ENCODE results near the gene SLC44A5.
"Not testable (repeated sequence)": the region's sequence is repeated elsewhere in the genome, so short reads cannot be mapped to it uniquely, and the experiment has no call there.

SLC44A5 gene

DNA sequence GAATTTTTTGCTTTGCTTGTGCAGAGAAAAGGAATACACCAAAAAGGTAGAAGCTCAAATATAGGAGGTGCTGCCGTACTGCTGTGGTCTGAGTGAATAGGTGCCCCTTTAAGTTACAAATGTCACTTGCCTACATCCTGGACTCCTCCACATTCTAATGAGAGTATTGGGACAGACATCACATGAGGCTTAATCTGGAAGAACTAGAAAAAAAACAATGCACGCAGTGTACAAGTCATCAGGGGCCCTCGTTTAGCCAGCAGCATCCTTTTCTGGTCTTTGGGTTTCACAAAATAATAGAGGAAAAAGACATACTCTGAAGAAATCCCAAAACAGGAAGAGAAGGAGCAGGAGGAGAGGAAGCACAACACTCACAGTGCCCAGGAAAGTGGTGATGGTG lies 89.3 kb downstream of the SLC44A5 start:
- DNase-seq (ENCODE audit: low read depth, low spot score): no peak

DNA sequence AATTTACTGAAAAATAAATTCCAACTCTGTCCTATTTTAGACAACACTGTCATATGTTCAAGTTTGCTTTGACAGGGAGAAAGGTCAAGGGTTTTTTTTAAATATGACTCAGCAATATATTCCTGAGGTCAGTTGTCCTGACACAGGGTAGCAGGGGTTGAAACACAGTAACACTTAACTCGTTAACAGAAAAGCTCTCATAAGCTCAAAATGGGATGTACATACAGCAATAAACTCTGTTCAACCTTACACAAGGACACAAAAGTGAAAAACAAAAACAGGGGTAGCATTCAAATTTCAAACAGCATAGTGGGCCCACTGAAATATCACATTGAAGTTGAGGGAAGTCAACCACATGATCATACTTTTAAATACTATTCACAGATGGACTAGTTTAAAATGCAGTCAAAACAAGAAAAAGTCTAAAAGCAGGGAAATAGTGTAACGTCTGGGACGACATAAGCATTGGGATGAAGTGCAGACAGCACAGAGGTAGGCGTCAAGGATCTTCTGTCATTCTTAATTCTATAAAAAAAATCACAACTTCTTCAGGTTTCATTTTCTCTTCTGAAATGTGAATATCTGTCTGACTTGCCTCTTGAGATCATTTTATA lies 89.9 kb downstream of the SLC44A5 start:
- DNase-seq (ENCODE audit: low read depth, low spot score): no peak

DNA sequence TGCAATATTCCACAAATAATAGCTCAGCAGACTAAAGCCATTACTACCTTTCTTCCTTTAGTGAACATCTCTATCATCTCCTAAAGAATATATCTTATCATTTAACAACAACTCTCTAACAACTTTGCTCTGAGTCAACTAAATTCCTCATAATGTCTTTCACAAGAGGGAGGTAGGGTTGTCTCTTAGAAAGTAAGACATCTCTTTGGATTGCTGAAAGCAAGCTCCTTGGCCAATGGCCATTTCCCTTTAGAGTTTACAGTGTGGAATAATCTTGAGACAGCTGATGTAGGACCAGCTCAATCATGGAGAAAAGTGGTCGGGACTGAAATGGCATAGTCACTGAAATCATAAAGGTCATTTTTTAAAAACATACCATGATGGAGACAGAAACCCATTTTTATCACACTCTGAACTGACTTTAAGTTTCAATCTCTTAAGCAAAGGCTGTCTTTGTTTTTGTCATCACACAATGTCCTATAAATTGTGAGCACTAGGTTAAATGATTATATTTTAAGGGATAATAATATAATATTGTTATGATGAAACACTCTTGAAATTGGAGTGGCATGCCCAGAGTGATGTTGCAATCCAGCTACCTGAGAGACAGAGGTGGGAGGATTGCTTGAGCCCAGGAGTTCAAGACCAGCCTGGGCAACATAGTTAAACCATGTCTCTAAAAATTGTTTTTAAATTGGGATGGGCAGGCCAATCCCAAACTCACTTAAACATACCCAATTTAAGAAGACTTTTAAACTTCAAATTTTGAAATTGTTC lies 91.1 kb downstream of the SLC44A5 start:
- no peak for DNase-seq (ENCODE audit: low read depth, low spot score)

DNA sequence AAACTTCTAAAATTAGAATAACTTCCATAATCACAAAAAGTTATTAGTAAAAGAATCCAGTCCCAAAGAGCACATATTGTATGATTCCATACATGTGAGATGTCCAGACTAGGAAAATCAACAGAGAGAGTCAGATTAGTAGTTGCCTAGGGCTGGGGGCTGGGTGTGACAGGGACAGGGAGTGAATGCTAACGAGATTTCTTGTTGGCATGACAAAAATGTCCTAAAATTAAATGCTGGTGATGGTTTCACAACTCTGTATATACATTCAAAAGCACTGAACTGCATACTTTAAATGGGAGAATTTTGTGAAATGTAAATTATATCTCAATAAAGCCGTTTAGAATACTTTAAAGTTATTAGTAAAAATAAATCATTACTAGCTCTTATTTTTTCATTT lies 92.2 kb downstream of the SLC44A5 start:
- DNase-seq (ENCODE audit: low read depth, low spot score): no peak

DNA sequence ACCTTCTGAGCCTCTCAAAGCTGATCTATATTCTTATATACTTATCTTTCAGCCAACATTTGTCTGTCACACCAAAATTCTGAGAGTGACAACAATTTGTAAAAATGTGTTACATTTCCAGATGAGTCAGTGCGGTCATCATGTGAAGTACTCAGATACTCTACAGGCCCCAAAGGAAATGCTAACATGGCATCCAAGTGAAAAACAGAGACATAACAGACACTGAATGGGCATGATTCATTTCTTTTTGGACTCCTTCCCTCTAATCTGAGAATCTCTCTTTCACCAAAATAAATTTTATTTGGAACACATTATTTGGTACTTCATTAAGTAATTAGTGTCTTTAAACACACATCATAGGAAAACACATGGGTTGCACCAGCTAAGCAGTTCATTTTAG lies 96.6 kb downstream of the SLC44A5 start:
- DNase-seq (ENCODE audit: low read depth, low spot score): no peak

DNA sequence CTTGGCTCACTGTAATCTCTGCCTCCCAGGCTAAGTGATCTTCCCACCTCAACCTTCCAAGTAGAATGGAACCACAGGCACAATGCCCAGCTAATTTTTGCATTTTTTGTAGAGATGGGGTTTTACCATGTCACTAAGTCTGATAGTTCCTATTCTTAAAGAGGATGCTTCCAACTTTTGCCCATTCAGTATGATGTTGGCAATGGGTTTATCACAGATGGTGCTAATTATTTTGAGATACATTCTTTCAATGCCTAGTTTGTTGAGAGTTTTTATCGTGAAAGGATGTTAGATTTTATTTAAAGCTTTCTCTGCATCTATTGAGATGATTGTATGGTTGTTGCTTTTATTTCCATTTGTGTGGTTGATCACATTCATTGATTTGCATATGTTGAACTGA lies 103.9 kb downstream of the SLC44A5 start:
- no peak for DNase-seq (ENCODE audit: low read depth, low spot score)

DNA sequence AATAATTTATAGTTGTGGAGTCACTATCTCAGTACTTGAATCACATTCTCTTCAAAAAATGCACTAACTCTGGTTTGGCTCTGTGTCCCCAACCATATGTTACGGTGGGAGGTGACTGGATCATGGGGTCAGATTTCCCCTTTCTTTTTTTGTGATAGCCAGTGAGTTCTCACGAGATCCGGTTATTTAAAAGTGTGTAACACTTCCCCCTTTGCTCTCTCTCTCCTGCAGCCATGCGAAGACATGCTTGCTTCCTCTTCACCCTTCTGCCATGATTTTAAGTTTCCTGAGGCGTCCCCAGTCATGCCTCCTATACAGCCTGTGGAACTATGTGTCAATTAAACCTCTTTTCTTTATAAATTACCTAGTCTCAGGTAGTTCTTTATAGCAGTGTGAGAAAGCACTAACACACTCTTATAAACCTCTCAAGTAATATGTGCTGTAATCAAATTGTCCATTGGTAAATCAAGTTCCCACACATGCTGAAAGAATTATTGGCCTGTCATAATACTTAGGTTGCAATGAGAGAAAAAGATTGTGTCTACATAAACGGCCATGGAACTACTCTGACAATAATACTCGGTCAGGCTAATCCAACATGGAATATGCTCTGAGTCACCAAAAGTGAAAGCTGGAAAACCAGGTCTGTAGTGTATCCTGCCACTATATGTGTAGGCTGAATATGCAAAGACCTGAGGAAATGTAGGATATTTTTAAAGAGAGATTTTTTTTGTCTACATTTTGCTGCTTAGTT lies 107.5 kb downstream of the SLC44A5 start:
- DNase-seq (ENCODE audit: low read depth, low spot score): no peak

DNA sequence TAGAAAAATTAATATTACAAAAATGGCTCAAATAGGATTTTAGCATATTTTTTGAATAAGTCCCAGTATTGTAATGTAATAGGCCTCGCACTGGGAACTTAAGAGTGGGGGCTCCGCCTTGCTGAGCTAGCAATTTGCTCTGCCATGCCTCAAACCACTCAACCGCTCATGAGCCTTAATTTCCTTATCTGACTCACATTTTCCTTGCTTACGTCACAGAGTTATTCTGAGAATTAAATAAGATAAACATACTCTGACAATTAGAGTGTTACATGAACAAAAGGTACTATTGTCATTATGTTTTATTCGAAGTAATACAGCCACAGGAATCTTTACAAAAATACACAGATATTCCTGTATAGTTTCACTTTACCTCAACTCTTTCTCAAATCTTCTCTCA lies 108.1 kb downstream of the SLC44A5 start:
- DNase-seq (ENCODE audit: low read depth, low spot score): no peak

DNA sequence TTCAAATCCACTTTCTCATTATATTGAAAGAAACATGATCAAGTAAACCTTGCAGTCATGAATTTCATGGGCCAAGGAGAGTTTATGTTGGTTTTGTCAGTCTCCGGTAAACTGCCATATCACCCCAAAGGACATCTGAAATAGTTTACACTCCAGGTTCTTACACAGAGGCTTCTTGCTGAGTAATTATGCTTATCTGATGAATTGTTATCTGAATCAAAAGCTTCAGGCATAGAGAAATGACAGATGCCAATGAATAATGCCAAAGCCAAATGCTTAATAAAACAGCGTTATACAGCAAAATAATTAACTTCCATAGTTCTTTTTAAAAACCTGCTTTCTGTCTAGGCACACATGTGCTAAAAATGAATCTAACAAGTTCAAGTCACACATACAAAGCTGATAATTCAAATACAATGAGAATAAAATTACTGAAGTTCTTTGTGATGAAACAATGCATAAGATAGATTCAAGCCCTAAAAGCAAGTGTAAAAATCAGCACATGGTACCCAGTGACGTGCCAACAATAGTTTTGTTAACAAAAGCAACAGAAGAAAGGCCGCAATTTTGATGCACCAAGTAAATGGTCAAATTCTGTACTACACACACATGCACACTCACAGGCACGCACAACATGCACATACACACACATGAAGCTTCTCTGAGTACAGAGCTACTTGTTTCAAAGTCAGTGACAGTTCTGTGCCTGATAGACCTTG lies 109.2 kb downstream of the SLC44A5 start:
- no peak for DNase-seq (ENCODE audit: low read depth, low spot score)

DNA sequence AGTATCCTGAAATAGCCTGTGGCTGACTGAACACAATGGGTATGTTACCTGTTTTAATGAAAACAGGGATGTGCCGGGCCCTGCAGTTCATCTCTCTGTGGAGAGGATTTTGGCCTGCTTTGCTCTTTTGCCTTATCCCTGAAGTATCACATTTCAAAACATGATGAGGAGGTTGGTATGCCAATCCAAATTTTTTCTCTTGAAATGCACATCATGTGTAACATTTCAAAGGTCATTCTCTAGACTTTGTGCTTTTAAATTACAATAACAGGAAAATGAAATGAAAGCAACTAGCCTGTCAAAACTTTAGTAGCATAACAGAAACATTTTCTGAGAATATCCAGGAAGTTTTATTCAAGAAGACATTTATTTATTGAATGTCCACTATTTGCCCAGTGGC lies 118.9 kb downstream of the SLC44A5 start:
- DNase-seq (ENCODE audit: low read depth, low spot score): no peak

DNA sequence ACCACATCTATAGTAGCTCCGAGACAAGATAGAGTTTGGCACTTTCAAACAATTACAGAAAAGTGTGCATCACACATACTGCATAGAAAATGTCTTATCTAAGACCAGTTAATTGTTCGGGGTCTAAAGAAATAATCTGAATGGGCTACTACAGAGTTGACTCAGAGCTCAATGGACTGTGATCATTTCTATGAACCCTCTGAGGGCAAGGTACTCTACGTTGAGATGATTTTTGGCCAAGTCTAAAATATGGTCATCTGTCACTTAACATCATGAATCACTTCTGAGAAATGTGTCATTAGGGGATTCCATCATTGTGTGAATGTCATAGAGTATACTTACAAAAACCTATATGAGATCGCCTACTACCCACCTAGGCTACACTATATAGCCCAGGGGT lies 123.5 kb downstream of the SLC44A5 start:
- no peak for DNase-seq (ENCODE audit: low read depth, low spot score)

DNA sequence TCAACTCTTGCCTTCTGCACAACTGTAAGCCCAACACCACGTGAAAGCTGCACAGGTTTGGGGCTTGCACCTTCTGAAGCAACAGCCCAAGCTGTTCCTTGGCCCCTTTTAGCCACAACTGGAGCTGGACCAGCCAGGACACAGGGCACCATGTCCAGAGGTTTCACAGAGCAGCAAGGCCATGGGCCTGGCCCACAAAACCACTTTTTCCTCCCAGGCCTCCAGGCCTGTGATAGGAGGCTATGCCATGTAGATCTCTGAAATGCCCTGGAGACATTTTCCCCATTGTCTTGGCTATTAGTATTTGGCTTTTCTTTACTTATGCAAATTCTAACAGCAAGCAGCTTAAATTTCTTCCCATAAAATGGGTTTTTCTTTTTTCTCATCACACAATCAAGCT lies 126.1 kb downstream of the SLC44A5 start:
- DNase-seq (ENCODE audit: low read depth, low spot score): no peak

DNA sequence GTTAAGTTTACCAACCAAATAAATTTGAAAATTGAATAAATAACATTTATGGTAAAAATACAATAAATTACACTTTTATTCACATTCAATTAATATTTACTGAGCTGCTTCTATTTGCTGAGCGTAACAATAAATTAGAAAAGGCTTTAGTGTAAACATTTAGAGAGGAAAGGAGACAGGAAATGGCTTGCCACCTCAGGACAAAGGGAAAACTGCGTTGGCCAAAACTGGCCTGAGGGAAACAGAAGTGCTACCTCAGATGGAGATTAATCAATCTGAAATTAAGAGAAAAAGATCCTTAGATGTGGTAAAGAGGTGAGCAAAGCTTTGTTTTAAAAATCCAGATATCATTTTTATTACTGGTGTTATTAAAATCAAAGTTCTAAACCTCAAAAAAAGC lies 128.0 kb downstream of the SLC44A5 start:
- DNase-seq (ENCODE audit: low read depth, low spot score): no peak

DNA sequence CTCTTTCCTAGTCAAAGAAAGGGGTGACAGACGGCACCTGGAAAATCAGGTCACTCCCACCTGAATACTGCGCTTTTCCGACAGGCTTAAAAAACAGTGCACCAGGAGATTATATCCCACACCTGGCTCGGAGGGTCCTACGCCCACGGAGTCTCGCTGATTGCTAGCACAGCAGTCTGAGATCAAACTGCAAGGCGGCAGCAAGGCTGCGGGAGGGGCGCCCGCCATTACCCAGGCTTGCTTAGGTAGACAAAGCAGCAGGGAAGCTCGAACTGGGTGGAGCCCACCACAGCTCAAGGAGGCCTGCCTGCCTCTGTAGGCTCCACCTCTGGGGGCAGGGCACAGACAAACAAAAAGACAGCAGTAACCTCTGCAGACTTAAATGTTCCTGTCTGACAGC lies 134.4 kb downstream of the SLC44A5 start:
- not testable (repeated sequence) for DNase-seq (ENCODE audit: low read depth, low spot score)

DNA sequence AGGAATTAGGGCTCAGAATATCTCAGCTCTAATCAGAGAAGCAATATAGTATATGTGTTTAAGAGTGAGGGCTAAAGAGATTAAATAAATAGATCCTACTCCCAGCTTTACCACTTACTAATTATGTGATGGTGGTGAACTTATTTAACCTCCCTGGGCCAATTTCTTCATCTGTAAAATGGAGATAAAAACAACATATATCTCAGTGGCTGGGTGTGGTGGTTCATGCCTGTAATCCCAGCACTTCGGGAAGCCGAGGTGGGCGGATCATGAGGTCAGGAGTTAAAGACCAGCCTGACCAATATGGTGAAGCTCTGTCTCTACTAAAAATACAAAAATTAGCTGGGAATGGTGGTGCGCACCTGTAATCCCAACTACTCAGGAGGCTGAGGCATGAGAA lies 135.2 kb downstream of the SLC44A5 start:
- no peak for DNase-seq (ENCODE audit: low read depth, low spot score)

DNA sequence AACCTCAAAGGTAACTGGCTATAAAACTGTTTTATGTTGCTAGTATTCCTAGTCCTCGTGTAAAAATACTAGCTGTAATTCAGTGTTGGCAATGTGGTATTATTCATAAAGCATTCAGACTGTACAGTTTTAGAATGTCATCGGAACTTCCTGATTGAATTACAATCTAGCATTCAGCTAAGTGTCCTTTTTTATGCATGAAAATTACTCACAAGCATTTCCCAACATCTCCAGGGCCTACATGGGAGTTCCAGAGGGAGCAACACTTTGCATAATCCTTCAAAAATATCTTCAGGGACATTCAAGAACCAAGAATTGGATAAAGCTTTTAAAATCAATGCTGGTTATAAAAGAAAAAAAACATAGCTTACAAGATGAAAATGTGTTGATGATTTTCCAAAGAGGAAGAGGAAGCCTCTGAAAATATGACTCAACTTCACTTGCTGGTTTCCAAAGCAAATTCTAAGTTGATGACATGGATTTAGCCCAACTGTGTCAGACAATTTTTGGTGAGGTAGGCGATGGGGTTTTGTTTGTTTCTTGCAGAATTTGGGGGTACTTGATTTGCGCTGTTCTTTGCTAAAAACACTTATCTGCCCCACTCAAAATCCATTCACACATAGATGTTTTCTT lies 137.8 kb downstream of the SLC44A5 start:
- DNase-seq (ENCODE audit: low read depth, low spot score): no peak

DNA sequence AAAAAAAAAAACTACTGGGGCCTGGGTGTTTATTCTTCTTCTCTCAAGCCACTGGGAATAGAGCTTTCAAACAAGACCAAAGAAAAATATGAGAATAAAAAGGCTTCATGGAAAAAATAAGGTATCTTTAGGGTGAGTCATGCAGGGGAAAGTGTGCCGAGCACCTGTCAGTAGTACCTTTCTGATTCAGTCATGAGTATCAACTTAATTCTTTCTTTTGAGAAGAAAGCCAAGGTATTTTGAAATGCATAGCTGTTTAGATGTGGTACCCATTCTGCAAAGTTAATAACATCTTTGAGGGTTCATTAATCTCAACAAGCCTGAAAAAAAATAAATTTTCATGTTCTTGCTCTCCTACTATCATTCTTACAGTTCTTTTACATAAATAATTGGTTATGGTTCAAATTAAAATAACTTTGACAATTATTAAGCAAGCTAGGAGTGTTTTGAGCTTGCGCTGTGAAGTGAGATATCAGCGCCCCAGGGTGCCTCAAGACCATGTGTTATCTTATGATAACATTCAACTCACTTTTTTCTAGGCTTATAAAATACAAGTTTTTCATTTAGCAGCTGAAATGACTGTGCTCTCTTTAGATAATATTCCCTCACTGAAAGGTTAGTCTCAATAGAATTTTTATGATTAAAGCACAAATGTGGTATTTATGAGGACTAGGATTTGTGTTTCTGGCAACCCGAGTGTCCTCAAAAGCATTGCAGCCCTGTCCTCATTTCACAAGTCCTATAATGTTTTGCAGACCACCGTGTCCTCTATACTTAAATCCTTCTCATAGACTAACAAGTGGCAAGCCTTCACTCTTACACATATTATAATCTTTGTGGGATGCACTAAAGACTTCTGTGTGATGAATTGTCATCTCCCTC lies 138.6 kb downstream of the SLC44A5 start:
- no peak for DNase-seq (ENCODE audit: low read depth, low spot score)

DNA sequence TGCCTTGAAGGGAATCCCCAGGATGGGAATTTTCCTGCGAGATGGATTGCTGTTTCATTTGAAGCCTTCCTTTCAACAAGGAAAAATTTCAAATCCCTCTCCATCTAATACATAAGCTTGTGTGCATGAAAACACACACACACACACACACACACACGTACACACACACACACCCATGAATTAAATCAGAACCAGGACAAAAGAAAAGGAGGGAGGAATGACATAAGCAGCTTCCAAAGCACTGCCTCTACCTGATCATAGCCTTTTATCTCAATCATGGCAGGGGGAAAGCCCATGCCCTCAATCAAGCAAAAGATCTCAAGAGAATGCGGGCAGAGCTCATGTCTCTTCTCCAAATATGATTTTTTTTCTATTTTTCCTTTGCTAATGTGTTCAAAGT lies 139.7 kb downstream of the SLC44A5 start:
- DNase-seq (ENCODE audit: low read depth, low spot score): no peak

DNA sequence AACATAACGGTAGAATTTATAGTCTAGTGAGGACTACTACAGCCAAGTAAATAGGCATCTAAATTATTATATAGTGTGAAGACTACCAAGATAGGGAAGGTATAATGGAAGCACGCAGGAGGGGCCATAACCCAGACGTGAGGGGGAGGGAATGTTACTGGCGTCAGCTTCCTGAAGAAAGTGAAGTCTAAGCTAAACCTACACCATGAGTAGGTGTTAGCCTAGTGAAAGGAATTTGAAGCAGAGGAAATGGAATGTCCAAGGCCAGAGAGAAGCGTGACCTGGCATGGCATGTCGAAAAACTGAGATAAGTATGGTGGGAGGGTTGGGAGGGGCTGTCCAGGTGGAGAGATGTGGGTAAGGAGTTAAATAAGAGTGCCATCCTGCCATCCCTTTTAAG lies 140.5 kb downstream of the SLC44A5 start:
- no peak for DNase-seq (ENCODE audit: low read depth, low spot score)

DNA sequence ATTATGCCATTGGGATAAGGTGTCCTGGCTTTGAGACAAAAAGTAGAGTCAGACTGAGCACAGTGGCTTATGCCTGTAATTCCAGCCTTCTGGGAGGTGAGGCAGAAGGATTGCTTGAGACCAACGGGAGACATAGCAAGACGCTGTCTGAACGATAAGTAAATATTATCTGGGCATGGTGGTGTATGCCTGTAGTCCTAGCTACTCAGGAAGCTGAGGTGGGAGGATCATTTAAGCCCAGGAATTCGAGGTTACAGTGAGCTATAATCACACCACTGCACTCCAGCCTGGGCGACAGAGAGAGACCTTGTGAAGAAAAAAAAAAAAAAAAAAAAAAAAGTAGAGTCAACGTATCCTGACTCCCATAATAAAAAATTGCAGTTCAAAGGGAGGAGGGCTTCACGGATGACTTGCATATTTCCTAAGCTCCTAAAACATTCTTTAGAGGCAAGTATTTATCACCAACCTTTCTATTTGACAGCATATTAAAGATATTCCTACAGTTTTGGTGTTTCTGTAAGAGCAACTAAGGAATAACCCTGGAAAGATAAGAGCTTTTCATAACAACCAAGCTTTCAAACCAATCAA lies 141.2 kb downstream of the SLC44A5 start:
- DNase-seq (ENCODE audit: low read depth, low spot score): no peak

All from ELF-1 (cell line).